Measurements from ENCODE around the gene VTCN1. TPM values are rescaled to one million over a fixed set of nuclear protein-coding genes. Genes with fewer than 3 reads are reported as not detected.

VTCN1 gene
- total RNA-seq, 1 donor from 2014 or later: 1.2 TPM

- no peak overlapping the region for H3K4me3 ChIP-seq (ENCODE audit: low read depth, low read length)
- DNase-seq (ENCODE audit: low read depth): no peak
- TF ChIP-seq CTCF (conservative IDR thresholded peaks at IDR 0.05; ENCODE audit: low read depth, low read length): no peak
These were observed 21.0 kb downstream of the VTCN1 start for GRCh38 chr1:117189726-117190125.

- no peak for TF ChIP-seq CTCF (conservative IDR thresholded peaks at IDR 0.05; ENCODE audit: low read depth, low read length)
- no peak for DNase-seq (ENCODE audit: low read depth)
- no peak overlapping the region for H3K4me3 ChIP-seq (ENCODE audit: low read depth, low read length)
These were observed 21.8 kb downstream of the VTCN1 start for GRCh38 chr1:117188816-117189437.

GRCh38 chr1:117188170-117188815 is 22.4 kb downstream of the VTCN1 start:
- no peak for DNase-seq (ENCODE audit: low read depth)
- H3K4me3 ChIP-seq (ENCODE audit: low read depth, low read length): no peak overlapping the region
- TF ChIP-seq CTCF (conservative IDR thresholded peaks at IDR 0.05; ENCODE audit: low read depth, low read length): no peak

DNA sequence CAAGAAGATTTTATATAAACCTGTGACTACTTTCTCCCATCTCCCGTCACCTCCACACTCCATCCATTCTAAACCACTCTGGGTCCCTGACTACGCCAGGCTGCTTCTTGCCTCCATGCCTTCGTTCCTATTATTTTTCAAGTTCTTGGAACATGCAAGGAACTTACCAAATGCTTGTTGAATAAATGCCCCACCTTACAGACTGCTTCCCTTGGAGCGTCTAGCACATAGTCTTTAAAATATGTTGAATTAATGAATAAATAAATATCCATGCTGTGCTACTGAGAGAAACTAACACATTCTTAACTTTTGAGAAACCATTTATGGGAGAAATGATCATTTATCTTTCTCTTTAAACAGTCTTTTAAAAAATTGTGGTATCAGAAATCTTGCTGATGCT is 27.6 kb downstream of the VTCN1 start:
- no peak for TF ChIP-seq CTCF (conservative IDR thresholded peaks at IDR 0.05; ENCODE audit: low read depth, low read length)
- no peak for DNase-seq (ENCODE audit: low read depth)

GRCh38 chr1:117182319-117182718 is 28.4 kb downstream of the VTCN1 start:
- no peak overlapping the region for H3K4me3 ChIP-seq (ENCODE audit: low read depth, low read length)
- no peak for DNase-seq (ENCODE audit: low read depth)
- no peak for TF ChIP-seq CTCF (conservative IDR thresholded peaks at IDR 0.05; ENCODE audit: low read depth, low read length)

More for the DNA sequence above, 27.6 kb downstream of the VTCN1 start:
- no peak overlapping the region for H3K4me3 ChIP-seq (ENCODE audit: low read depth, low read length)

DNA sequence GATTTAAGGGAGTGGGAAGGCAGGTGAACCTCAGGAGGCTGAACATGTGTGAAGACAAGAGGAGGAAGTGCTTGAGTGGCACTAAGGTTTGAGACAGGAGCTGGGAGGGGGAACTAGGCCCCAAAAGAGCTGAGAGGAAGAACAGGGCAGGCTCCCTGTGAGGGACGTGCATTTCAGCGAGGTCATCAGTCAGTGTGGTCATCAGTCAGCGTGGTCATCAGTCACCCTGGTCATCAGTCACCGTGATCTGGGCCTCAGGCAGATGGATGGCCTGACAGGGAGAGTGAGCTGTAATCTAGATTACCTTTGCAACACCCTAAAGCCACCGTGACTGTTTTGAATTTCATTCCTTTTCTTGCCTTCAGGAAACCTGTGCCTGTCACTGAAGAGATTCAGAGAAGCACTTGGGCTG is 29.1 kb downstream of the VTCN1 start:
- DNase-seq (ENCODE audit: low read depth): no peak
- TF ChIP-seq CTCF (conservative IDR thresholded peaks at IDR 0.05; ENCODE audit: low read depth, low read length): no peak
- H3K4me3 ChIP-seq (ENCODE audit: low read depth, low read length): no peak overlapping the region

Data from epithelial cell of proximal tubule (primary cell).